WTC11 (cell line): Measurements from ENCODE around the gene PAIP2B.

ENCODE experiments used
- ETV6 ChIP-seq: sonication (generic); formaldehyde crosslinking; IDR thresholded peaks from 2 replicates; pipeline ENCODE4 v1.8.1; 2022; ENCODE audit warnings: mild to moderate bottlenecking, missing genetic modification reagents
- GABPB1 ChIP-seq: sonication (generic); formaldehyde crosslinking; IDR thresholded peaks from 2 replicates; pipeline ENCODE4 v1.8.1; 2023; ENCODE audit warnings: mild to moderate bottlenecking, missing genetic modification reagents
- SMAD3 ChIP-seq: sonication (generic); formaldehyde crosslinking; IDR thresholded peaks from 2 replicates; pipeline ENCODE4 v1.8.0; 2022; ENCODE audit warnings: missing genetic modification reagents, mild to moderate bottlenecking, borderline replicate concordance
- SP1 ChIP-seq: sonication (generic); formaldehyde crosslinking; conservative IDR thresholded peaks from 2 replicates; pipeline ENCODE4 v1.8.1; 2022; ENCODE audit warnings: missing genetic modification reagents
- ZNF219 ChIP-seq: sonication (generic); formaldehyde crosslinking; IDR thresholded peaks from 2 replicates; pipeline ENCODE4 v1.8.0; 2023; ENCODE audit warnings: missing genetic modification reagents, mild to moderate bottlenecking, borderline replicate concordance
- ZNF263 ChIP-seq: sonication (generic); formaldehyde crosslinking; IDR thresholded peaks from 2 replicates; pipeline ENCODE4 v1.8.1; 2022; ENCODE audit warnings: low read depth, mild to moderate bottlenecking, moderate library complexity, missing genetic modification reagents
- TF ChIP-seq, protein P1 (sequence below): fragments of 200-600 bp; IDR thresholded peaks from 2 replicates; pipeline ENCODE4 v1.8.0; 2022; ENCODE audit warnings: antibody characterized with exemption

DNA sequence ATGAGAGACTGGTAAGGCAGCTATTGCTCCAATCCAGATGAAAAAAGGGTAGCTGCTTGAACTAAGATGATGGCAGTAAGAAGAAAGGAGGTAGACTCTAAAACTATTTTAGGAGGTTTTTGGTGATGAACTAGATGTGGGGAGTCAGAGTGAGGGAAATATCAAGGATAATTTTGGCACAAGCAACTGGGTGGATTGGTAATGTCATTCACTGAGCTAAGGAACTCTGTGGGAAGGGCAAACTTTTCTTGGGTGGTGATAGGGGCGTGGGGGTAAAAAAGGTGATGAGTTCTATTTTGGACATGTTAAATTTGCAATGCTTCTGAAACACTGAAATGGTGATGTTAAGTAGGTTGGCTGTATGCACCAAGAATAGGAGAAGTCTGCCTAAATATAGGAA lies 19.3 kb downstream of the PAIP2B start:
- TF ChIP-seq, protein P1, sequence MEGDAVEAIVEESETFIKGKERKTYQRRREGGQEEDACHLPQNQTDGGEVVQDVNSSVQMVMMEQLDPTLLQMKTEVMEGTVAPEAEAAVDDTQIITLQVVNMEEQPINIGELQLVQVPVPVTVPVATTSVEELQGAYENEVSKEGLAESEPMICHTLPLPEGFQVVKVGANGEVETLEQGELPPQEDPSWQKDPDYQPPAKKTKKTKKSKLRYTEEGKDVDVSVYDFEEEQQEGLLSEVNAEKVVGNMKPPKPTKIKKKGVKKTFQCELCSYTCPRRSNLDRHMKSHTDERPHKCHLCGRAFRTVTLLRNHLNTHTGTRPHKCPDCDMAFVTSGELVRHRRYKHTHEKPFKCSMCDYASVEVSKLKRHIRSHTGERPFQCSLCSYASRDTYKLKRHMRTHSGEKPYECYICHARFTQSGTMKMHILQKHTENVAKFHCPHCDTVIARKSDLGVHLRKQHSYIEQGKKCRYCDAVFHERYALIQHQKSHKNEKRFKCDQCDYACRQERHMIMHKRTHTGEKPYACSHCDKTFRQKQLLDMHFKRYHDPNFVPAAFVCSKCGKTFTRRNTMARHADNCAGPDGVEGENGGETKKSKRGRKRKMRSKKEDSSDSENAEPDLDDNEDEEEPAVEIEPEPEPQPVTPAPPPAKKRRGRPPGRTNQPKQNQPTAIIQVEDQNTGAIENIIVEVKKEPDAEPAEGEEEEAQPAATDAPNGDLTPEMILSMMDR: no peak
- TF ChIP-seq ETV6 (CRISPR knock-in tag): no peak
- no peak for TF ChIP-seq SP1 (CRISPR knock-in tag)
- no peak for TF ChIP-seq SMAD3 (CRISPR knock-in tag)
- TF ChIP-seq ZNF263 (CRISPR knock-in tag): no peak
- no peak for TF ChIP-seq GABPB1 (CRISPR knock-in tag)
- no peak for TF ChIP-seq ZNF219 (CRISPR knock-in tag)
